Right renal cortex interstitium (tissue), 3 donors: ENCODE data around the gene AAGAB. TPM values are rescaled to one million over a fixed set of nuclear protein-coding genes. Genes with fewer than 3 reads are reported as not detected.
"Not testable (repeated sequence)": the region's sequence is repeated elsewhere in the genome, so short reads cannot be mapped to it uniquely, and the experiment has no call there.

ENCODE experiments used
- DNase-seq, 3 donors: peaks; one replicate each; pipeline ENCODE4 v3.0.0-alpha.2; 2013; ENCODE audit warnings: low read depth in 3 of 3, low spot score in 2 of 3
- polyA plus RNA-seq, 3 donors: library from polyadenylated mRNA; unstranded; fragments of 120-200 nt; gene quantifications; one replicate each; pipeline ENCODE4 v1.2.1, GENCODE V29; 2013; ENCODE audit not compliant: insufficient read length in 3 of 3

The AAGAB gene
- polyA plus RNA-seq, 3 donors = 62.8 to 72.1 (median 63.3) TPM

- DNase-seq = no peak
Observed at GRCh38 chr15:67154249-67154648, 100.2 kb downstream of the AAGAB start.

DNA sequence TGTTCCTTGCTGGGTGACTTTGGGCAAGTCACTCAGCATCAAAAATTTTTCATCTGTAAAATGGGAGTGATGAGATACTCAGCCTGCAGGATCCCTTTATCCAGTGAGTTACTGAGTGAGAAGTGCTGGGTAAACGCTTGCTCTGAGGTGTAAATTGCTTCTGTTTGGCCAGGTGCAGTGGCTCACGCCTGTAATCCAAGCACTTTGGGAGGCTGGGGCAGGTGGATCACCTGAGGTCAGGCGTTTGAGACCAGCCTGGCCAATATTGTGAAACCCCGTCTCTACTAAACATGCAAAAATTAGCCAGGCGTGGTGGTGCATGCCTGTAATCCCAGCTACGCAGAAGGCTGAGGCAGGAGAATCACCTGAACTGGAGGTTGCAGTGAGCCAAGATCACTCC is 101.4 kb downstream of the AAGAB start:
- not testable (repeated sequence) for DNase-seq

DNA sequence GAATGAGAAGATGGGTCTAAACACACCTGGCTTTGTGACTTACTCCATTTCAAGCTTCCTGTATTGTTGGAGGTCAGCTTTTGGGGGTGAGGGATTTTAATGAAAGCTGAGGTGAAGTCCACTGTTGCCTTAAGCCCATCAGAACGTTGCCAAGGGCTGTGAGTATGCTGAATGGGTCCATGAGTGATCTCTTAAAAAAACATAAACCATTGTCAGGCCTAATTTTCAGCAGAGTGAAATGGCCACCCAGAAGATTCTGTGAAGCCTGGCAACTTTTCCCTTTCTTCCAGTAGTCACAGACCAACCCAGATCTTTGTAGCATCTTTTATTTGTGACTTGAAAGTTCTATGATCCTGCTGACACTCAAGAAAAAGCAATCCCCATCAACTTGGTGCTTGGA is 102.0 kb downstream of the AAGAB start:
- DNase-seq = no peak

Other genes starting within 250 kb of the AAGAB start
- 10 to 100 TPM; 43.2 to 47.3 (median 46.0) TPM for gene SMAD3, start 189.1 kb downstream of the AAGAB start, polyA plus RNA-seq
- 10 to 100 TPM in 1 of 3 donors, 1 to 10 TPM in 2; 6.9 to 10.1 (median 7.6) TPM for gene IQCH, start 125 bp upstream of the AAGAB start, polyA plus RNA-seq